ENCODE data around the gene PDP2. TPM values are rescaled to one million over a fixed set of nuclear protein-coding genes. Genes with fewer than 3 reads are reported as not detected.
A peak's percentile ranks its signal among the peaks of the same experiment; 100 is the strongest.
"Not testable (repeated sequence)": the region's sequence is repeated elsewhere in the genome, so short reads cannot be mapped to it uniquely, and the experiment has no call there.

Gene PDP2
- total RNA-seq, 1 experiment from 2014 or later = 5.3 TPM

DNA sequence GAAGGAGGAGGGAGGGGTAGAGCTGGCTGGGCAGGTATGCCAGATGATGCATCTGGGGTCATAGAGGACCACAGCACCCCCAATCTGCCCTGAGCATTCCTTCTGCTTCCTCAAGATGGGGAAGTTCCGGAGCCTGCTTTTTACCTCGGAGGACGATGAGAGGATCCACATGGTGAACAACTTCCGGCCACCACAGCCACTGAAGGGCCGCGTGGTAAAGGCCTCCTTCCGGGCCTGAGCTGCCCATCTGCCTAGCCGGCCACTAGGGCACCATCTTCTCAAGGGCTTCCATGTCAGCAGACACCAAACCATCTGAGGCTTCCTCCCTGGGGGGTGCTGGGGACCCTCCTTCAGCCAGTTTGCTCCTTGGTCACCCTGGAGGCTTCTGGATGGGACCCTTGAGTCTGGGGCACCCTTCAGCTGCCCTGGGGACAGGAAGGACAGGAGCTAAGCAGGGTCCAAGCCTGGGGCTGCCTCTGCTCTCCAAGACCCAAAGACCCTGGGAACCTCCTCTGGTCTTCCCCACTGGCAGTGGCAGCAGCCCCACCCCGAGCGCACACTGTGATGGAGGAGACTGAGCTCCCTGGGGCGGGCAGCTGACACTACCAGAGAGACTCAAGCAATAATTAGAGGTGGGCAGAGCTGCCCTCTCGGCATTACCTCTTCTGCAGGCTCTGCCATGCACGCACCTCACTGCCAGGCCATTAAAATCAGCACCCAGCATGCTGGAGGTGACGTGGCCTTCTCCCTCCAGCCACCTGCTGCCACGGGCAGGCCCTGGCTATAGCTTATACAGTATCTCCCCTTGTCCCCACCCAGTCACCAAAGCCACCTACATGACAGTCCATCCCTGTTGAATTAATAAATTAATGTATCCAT lies 26.8 kb upstream of the PDP2 start:
- no peak for DNase-seq (ENCODE audit: low spot score)

DNA sequence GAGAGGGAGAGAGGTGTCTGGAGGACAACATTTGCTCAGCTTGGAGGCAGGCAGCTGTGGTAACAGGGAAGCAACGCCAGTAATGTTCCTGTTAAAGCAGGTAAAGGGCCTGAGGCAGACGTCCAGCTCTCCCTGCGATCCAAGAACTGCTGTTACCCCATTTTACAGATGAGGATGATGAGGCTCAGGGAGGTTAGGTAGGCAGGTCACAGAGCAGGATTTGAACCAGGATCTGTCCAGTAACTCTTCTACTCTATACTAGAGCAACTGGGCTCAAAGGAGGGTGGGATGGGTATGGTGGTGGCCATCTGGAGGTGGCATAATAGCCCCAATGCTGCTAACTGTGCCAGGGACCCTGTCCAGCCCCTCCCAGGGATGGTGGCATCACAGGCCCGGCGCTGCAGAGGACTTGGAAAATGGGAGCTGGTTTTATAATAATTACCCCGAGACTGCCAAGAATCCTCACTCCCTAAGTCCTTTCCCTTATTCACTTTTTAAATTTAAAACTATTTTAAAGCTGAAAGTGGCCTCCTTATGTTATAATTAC lies 24.1 kb upstream of the PDP2 start:
- DNase-seq (ENCODE audit: low spot score) = no peak

DNA sequence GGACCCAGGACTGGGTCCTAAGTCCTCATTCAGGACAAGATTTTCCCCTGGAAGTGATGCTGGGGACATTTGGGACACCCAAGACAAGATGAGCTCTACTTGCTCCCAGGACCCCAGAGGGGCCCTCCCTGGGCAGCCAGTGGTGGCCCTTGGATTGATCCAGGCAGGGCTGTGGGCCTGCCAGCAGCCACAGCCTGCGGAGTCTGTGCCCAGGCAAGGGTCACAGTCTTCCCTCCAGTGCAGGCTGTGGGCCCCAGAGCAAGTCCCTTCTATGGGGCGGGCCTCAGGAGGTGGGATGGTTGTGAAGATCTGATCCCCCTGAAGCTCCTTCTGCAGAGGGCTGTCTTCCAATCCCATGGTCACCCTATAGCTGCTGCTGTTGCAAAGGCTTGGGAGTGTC lies 23.5 kb upstream of the PDP2 start:
- DNase-seq (ENCODE audit: low spot score) = no peak

DNA sequence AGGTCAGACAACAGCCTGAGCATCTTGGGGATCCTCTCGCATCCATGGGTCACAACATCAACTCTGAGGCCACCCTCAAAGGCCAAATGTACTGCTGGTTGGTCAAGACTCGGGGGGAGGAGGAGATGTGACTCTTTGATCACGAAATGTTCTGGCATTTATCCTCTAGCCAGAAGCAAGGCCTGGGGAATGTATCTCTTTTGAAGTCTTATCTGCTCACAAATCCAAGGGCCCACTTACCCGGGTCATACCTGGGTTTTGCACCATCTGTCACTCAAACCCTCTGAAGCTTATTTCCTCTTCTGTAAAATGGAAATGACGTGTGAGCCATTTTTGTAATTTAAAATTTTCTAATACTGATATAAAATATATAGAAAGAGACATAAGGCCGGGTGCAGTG lies 22.9 kb upstream of the PDP2 start:
- DNase-seq (ENCODE audit: low spot score) = no peak

DNA sequence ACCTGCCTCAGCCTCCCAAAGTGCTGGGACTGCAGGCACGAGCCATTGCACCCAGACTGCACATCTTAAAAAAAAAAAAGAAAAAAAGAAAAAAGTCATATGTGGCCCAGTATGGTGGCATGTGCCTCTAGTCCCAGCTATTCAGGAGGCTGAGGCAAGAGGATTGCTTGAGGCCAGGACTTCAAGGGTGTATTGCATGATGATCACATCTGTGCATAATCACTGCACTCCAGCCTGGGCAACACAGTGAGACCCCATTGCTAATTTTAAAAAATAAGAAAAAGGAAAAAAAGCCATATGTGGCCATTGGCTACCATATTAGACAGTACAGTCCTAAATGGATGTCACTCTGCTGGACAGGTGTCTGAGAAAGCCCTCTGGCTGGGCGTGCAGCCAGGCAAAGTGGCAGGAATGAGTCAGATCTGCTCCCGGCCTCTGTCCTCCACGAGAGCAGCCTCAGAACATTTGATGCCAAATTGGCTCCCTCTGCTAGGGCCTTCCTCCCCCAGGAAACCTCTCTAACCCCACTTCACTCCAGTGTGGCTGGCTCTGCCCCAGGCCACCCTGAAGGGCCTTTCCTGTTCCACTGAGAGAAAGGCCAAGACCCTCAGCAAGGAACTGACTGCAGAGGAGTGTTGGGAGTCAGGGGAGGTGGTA lies 21.4 kb upstream of the PDP2 start:
- peak; percentile 9 for DNase-seq (ENCODE audit: low spot score)

DNA sequence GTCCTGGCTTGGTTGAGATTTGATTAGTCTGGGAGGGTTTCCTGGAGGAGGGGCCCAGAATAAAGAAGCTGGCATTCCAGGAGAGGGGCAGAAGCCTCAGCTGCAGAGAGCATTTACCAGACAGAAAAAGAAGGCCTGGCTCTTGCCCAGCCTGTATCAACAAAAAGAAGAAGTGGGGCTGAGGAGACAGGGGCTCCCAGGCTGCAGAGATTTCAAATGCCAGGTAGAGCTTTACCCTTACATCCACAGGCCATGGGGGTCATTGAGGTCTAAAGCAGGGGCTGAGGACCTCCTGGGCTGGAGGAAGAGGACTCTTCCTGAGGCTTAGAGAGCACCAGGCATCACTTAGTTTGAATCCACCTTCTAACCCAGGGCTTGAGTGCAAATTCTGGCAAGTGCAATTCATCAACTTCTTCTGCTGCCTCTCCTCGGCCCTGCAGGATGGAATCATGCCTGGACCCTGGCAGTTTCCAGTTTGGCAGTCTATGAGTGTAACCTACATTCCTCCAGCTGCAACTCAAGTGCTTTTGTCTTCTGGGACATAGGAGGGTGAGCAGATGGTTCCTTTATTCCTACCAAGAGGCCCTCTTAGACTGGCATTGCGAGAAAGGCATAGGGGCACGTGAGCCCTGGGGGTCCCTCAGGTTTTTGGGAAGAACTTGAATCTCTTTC lies 20.8 kb upstream of the PDP2 start:
- no peak for DNase-seq (ENCODE audit: low spot score)

DNA sequence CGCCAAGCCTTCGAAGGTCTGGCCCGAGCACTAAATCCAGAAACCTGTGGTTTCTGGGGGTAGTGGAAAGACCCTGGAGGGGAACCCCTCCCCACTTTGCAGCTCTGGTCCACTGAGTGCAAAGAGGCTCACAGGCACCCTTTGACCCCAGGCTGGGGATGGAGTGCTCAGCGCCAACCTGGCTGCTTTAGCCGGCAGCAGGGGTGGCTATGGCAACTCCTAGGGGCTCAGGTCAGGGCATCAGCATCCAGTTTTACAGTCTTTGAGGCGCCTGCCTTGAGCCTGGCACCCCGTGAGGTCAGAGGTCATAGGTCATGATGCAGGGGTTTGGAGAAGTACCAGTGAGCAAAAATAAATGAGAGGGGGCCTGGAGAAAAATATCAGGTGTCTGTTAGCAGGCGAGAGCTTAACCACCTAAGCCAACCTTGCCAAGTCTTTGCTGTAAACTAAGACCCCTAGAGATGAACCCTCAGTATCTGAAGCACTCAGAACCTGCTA lies 18.2 kb upstream of the PDP2 start:
- DNase-seq (ENCODE audit: low spot score) = no peak

DNA sequence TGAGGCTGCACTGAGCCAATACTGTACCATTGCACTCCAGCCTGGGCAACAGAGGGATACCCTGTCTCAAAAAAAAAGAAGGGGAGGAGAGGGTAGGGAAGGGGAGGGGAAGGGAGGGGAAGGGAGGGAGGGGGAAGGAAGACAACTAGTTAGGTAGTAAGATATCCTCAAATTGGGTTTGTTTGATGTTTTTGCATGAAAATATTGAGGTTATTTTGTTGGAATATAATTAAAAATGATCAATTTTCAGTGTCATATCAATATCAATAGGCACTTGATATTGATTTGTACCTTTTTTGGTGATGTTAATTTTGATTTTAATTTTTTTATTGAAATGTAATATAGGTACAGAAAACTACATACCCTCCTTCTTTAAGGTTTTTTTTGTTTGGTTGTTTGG lies 16.6 kb upstream of the PDP2 start:
- no peak for DNase-seq (ENCODE audit: low spot score)

DNA sequence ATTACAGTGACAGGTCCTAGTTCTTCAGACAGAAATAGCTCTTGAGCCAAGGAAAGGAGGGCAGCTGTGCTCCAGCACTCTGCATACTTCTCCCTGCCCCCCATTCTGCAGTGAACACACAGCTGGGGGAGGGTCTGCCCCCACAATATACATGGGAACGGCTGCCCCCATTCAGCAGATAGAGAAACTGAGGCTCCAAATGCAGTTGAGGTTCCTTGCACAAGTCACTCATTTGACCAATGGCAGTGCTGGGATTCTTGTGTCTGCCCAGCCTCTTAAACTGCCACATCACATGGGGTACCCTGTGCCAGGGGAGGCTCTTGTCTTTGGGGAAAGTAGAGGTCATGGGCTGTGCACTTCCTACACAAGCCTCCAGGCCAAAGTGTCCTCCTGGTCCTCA lies 10.9 kb upstream of the PDP2 start:
- no peak for DNase-seq (ENCODE audit: low spot score)

DNA sequence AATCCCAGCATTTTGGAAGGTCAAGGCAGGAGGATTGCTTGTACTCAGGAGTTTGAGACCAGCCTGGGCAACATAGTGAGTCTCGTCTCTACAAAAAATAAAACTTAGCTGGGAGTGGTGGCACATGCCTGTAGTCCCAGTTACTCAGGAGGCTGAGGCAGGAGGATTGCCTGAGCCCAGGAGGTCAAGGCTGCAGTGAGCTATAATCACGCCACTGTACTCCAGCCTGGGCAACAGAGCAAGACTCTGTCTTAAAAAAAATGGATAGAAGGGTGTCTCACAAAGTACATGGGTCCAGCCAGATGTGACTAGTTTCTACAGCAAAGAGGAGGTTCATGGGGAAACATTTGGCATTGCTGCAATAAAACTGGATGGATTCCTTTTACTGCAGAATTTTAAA lies 9.0 kb upstream of the PDP2 start:
- DNase-seq (ENCODE audit: low spot score) = not testable (repeated sequence)

DNA sequence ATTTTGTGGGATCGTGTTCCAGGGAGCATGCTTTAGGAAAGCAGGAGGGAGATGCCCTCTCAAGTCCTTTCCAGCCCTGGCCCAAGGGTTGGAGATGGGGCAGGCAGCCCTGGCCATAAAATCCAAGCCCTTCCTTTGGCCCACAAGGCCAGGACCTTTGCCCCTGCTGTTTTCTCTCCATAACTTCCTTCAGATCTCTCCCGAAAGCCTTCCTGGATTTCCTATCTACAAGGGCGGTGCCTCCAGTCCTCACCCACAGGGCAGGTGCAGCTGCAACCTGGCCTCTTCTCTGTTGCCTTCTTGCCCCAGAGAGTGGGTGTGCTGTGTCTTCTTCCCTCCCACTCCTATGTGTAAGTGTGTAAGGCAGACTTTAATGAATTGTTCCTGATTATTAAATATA lies 8.5 kb upstream of the PDP2 start:
- peak; percentile 10 for DNase-seq (ENCODE audit: low spot score)

DNA sequence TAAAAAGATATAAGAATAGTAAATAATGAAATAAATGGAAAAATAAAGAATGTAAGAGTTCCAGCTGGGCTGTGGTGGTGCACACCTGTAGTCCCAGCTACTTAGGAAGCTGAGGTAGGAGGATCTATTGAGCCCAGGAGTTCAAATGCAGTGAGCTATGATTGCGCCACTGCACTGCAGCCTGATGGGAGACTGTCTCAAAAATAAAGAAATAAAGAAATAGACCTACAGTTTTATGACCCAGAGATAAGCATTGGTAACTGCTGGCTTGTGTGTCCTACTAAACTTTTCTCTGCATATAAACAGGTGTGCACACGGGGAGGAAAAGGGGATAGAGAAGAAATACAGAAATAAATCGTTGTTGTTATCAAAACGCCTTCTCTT lies 7.8 kb upstream of the PDP2 start:
- no peak for DNase-seq (ENCODE audit: low spot score)

DNA sequence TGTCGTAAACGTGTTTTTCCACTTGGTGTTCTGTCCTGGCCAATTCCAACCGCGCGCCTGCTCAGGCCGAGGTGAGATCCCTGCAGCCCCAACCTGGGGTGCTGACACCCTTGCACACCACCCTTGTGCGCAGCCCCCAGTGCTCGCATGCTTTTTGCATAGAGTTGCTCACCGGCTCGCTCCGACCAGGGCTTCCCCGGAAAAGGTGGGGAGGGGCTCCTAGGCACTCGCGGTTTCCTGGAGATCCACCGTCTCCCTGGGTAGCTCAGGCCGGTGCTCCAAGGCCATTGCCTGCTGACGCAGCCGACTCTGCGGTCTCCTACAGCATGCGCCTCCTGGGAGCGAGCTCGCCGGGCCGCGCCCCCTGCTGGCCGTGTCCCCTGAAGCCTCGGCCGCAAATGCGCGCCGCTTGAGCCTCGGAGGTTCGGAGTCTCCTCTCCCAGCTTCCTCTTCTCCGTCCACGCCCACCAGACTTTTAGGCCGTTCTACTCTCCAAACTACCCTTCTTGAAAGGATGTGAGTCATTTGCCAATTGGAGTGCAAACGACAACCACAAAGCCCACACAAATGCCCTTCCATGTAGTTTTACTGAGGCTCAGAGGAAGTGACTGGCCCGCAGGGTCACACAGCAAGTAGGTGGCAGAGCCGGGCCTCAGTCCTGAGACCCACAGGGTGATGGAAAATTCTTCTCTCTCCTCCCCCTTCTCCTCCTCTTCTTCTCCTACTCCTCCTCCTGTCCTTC lies 7.2 kb upstream of the PDP2 start:
- peak; percentile 87 for DNase-seq (ENCODE audit: low spot score)

DNA sequence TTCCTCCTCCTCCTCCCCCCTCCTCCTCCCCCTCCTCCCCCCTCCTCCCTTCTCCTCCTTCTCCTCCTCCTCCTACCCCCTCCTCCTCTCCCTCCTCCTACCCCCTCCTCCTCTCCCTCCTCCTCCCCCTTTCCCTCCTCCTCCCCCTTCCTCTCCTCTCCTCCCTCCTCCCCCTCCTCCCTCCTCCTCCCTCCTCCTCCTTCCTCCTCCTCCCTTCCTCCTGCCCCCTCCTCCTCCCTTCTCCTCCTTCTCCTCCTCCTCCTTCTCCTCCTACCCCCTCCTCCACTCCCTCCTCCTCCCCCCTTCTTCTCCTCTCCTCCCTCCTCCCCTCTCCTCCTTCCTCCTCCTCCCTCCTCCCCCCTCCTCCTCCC lies 6.6 kb upstream of the PDP2 start:
- no peak for DNase-seq (ENCODE audit: low spot score)

DNA sequence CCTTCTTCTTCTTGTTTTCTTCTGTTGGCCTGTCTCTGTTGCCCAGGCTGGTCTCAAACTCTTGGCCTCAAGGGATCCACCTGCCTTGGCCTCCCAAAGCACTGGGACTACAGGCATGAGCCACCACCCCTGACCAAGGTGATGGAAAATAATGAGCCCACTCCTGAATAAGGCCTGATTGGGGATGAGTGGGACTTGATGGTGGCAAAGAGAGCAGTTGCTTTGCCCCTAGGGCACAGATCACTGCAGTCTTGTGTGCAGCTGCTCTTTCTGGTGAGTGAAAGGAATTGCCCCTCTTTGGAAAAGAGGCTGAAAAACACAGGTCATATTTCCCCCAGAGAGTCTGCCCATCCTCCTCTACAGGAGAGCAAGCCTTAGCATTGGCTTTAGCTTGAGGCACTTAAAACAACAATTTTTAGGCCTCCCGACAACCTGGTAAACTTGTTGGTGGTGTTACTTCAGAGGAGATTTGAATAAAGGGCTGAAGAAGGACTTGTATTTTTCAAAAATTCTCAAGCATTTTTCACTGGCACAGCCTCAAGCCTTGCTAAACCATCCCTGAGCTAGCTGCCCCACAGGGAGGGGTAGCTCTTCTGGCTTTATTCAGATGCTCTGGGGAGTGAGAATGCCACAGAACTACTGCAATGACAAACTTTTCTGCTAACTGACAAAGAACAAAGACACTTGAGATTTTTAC lies 6.1 kb upstream of the PDP2 start:
- DNase-seq (ENCODE audit: low spot score) = no peak

DNA sequence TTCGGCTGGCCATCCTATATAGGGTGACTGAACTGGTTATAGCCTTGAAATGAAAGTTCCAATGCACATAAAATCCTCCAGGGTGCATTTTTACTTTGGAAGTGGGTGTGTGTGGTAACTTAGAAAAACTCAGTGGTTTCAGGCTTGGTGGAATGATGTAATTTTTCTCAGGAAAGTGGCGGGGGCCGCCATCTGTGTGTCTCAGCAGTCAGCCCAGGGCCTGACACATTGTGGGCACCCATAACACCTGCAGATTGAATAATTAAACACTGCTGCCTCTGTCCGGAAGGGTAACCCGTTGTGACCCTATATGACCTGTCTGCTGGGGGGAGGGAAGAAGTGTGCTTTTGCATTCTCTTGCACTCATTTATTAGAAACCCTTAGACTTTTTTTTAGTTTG lies 2.2 kb upstream of the PDP2 start:
- DNase-seq (ENCODE audit: low spot score) = no peak

DNA sequence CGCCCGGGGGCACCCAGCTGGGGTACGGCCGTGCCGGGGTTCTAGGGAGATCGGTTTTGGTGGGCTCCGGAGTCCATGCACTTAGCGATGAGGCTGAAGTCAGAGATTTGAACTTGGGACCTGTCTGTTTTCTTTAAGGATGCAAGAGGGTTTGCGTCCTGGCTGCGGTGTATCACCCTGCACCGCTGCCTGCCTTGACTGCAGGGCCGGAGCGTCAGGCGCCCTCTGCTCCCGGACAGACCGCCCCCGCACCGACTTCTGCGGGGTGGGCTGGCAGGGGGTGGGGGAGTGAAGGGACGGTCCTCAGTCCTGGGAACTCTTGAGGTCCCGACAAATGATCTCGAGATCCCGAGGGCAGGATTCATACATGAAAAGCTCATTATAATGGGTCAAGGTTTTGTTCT lies 701 bp downstream of the PDP2 start:
- DNase-seq (ENCODE audit: low spot score) = no peak

DNA sequence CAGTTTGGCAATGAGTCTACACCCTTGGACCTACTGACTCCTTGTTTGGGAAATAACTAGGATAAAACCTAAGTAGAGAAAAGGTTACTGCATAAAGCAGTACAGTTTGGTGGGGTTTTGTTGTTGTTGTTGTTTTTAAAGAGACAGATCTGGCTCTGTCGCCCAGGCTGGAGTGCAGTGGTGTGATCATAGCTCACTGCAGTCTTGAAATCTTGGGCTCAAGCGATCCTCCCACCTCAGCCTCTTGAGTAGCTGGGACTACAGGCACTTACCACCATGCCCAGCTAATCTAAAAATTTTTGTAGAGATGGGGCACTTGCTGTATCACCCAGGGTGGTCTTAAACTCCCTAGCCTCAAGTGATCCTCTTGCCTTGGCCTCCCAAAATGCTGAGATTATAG lies 1.2 kb downstream of the PDP2 start:
- DNase-seq (ENCODE audit: low spot score) = no peak

DNA sequence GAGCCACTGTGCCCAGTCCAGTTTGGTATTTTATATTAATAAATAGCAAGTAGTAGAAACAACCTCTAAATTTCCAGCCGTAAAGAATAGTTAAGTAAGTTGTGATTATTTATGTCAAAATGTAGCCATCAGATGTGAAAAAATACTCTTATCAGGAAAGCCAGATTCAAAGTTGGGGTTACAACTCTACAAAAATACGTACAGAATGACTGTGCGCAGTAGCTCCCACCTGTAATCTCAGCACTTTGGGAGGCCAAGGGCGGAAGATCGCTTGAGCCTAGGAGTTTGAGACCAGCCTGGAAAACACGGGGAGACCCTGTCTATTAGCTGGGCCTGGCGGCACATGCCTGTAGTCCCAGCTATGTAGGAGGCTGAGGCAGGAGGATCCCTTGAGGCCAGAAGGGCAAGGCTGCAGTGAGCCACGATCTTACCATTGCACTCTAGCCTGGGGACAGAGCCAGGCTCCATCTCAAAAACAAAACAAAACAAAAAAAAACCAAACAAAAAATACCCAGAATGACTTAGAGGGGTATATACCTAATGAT lies 1.7 kb downstream of the PDP2 start:
- no peak for DNase-seq (ENCODE audit: low spot score)

DNA sequence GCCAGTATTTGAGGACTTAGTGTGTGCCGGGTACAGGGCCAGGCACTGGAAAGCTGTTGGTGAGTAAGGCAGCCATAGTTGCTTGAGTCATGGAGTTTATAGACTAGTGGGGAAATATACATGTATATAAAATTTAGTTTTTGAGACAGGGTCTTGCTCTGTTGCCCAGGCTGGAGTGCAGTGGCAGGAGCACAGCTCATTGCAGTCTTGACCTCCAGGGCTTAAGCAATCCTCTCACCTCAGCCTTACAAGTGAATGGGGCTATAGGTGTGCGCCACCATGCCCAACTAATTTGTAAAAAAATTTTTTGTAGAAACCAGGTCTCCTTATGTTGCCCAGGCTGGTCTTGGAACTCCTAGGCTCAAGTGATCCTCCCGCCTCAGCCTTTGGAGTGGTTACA lies 2.4 kb downstream of the PDP2 start:
- DNase-seq (ENCODE audit: low spot score) = no peak

DNA sequence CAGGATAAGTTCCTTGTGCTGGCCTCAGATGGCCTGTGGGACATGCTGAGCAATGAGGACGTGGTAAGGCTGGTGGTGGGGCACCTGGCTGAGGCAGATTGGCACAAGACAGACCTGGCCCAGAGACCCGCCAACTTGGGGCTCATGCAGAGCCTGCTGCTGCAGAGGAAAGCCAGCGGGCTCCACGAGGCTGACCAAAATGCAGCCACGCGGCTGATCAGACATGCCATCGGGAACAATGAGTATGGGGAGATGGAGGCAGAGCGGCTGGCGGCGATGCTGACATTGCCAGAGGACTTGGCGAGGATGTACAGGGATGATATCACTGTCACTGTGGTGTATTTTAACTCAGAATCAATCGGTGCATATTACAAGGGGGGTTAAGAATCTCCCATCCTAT lies 5.2 kb downstream of the PDP2 start:
- DNase-seq (ENCODE audit: low spot score) = no peak
